GM10266 (cell line): Measurements from ENCODE around the gene NOLC1.

ENCODE experiments used
- DNase-seq: peaks from one replicate; pipeline ENCODE4 v3.0.0; 2012; ENCODE audit errors: extremely low spot score
- TF ChIP-seq, protein P1 (sequence below): IDR thresholded peaks from 2 replicates; pipeline ENCODE4 v1.5.1; 2012; ENCODE audit warnings: mild to moderate bottlenecking, low read depth; ENCODE audit not compliant: control insufficient read depth, insufficient read depth; ENCODE audit errors: missing control alignments

The NOLC1 gene

DNA sequence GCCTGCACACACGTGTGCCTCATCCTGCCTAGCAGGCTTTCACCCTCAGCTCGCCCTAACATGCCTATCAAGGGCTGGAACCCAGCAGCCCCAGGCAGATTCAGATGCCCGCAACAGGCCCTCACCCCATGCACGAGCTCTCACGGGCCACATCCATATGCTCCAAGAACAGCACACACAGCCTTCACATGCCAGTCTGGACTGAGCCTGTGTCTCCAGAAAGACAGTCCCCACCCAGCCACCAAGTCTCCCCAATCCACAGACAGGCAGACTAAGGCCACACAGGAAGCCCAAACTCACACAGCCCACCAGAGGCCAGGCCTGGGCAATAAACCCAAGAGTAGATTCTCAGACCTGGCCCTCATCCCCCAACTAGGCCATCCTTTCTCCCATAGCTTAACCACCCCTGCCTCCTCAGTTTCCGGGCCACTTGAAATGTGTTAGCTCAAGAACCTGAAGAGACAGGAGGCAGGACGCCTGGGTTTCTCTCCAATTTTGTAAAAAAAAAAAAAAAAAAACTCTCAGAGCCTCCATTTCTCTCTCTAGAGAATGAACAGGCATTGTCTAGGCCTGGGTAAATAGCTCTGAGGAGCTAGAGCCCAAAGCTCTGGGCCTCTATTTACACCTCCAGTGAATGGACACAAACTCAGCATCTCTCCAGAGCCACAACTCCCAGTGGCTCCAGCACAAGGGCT lies 38.8 kb upstream of the NOLC1 start:
- DNase-seq, result no peak
- TF ChIP-seq, protein P1, sequence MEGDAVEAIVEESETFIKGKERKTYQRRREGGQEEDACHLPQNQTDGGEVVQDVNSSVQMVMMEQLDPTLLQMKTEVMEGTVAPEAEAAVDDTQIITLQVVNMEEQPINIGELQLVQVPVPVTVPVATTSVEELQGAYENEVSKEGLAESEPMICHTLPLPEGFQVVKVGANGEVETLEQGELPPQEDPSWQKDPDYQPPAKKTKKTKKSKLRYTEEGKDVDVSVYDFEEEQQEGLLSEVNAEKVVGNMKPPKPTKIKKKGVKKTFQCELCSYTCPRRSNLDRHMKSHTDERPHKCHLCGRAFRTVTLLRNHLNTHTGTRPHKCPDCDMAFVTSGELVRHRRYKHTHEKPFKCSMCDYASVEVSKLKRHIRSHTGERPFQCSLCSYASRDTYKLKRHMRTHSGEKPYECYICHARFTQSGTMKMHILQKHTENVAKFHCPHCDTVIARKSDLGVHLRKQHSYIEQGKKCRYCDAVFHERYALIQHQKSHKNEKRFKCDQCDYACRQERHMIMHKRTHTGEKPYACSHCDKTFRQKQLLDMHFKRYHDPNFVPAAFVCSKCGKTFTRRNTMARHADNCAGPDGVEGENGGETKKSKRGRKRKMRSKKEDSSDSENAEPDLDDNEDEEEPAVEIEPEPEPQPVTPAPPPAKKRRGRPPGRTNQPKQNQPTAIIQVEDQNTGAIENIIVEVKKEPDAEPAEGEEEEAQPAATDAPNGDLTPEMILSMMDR, result no peak

DNA sequence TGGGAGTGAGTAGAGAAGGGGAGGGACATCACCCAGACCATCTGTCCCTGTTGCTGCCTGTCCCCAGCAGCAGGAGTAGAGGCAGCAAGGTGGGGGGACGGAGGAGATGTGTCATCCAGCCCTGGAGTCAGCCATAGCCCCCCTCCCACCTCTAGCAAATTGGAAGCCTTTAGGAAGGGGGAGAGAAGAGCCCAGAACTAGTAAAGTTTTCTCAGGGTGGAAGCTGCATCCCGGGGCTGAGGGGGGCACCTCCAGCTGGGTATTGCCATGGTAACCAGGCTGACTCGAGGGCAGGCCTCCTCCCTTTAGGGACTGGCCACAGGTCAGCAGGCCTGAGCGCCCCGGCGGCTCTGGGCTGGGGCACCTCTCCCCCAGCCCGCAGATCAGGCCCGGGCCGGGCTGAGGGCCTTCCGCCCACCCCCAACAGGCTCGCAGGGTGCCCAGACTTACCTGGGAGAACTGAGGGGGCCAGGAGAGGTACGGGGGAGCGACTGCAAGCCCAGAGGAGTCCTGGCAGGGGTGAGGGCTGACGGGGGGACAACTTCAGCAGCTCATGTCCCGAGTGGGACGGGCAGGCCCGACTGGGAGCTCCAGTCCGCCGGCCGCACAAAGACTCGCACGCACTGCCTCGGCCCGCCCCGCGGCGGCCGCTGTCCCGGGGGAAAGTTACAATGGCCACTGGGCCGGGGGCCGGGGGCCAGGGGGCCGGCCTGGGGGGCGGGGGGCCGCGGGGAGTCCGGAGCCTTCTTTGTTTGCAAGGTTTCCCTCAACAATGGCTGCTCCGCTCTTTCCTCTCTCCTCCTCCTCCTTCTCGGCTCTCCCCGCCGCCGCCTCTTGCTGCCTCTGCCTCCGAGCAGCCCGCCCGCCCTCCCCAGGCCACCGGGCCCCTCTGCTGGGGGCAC lies 38.0 kb upstream of the NOLC1 start:
- TF ChIP-seq, protein P1, result no peak
- DNase-seq, result peak; percentile 47

DNA sequence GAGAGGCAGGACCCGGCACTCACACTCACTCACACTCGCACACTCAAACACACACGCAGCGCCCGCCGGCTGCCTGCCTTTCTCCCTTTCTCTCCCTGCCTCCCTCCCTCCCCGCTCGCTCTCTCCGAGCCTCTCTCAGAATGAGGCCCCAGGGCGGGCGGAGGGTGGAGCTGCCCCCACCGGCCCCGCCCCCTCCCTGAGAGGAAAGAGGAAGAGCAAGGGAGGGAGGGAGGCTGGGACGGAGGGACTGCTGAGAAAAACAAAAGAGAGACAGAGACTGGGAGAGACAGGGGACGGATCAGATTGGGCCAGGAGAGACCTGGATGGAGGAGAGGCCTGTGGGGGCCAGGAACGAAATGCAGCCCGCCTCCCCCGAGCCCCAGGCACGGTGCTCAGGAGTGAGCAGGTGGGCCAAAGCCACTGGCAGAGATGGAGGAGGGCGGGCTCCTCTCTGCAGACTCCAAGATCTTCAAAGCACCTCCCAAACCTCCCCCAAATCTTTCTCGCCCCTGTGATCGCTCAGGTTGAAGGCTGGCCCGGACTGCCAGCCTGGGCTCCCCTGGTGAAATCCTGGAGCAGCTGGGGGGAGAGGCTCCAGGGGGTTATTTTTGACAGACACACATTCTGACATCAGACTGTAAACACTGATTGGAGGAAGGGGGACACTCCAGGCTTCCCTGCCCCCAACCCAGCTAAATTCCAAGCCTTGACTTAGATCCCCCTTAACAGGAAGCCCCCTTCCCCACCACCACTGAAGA lies 37.1 kb upstream of the NOLC1 start:
- DNase-seq, result peak; percentile 92
- TF ChIP-seq, protein P1, result no peak

DNA sequence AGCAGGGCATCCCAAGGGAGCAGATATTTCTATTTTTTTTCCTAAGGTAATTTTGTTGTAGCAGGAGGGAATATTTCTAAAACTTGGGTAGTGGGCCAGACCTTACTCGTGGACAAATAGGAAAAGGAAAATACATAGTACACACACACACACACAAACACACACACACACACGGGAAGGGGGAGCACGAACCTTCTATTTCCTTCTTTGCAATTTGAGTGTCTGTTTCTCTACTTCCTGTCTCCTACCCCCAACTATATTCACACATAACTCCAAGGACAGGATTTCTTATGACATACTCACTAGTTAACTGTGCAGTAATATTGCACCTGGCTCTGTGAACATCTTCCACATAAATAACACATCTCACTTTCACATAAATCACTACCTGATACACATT lies 36.4 kb upstream of the NOLC1 start:
- TF ChIP-seq, protein P1, result no peak
- no peak for DNase-seq

DNA sequence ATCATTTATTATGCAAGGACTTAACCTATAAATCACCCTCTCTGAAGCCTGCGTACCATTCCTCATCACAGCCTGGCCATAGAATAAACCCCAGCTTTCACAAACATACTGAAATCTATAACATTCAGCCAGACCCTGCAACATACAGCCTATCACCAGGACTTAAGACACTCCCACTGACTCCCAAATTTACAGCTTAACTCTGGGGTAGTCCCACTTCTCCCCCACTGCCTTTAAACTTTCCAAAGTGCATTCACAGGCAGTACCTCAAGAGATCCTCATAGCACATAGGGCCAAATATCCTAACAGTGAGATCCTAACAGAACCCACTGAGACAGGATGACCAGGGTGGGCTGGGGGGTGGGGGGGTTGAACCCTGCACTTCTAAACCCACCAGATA lies 35.5 kb upstream of the NOLC1 start:
- no peak for DNase-seq
- TF ChIP-seq, protein P1, result no peak

DNA sequence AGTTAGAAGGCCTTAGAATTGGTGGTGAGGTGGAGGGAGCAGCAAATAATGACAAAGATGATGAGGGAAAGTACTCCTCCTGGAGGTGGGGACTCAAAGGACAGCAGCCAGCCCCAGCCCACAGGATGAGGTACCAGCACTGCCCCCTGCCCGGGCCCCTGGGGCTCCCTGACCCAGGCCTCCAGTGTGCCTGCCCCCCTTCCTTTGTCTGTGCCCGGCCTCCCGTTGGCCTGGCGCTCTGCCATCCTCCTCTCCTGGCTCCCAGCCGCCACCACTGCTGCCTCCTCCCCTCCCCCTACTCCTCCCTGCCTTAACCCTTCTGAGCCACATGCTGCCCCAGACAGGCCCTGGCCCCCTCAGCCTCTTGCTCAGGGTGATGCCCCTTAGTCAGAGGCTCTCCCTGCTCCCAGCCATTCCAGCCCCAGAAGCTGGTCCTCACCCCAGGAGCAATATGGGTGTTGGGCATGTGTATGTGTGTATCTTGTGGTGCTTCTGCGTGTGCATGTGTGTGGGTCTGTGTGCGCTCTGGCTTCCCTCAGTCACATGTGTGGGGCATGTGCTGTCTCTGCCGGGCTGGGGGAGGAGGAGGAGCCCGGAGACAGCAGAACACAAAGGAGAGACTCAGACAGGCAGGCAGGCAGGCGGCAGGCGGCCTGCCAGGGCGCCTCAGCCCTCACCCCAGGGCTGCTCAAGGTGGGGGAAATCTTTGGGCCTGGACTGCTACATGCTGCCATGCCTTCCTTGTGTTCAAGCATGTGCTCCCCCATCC lies 34.6 kb upstream of the NOLC1 start:
- peak; percentile 64 for DNase-seq
- TF ChIP-seq, protein P1, result peak; percentile 24
